ENCODE data around the gene SLC66A1. TPM values are rescaled to one million over a fixed set of nuclear protein-coding genes. Genes with fewer than 3 reads are reported as not detected.
A peak's percentile ranks its signal among the peaks of the same experiment; 100 is the strongest.

SLC66A1 gene
- polyA plus RNA-seq (2013, experiment 1 of 2) = 20.4 TPM
- 21.7 TPM for polyA plus RNA-seq (2013, experiment 2 of 2)

- H2BK15ac ChIP-seq (ENCODE audit: low read depth, poor library complexity, severe bottlenecking) = peak within 1 kb of the TSS; percentile 68
- peak within 1 kb of the TSS; percentile 87 for H4K8ac ChIP-seq (ENCODE audit: low read length)
- H2BK120ac ChIP-seq (ENCODE audit: low read depth, low read length) = peak within 1 kb of the TSS; percentile 77
- peaks cover 43% of the 10 kb centered on the region for H3K4me1 ChIP-seq (ENCODE audit: control insufficient read depth, insufficient read depth, low read depth, low read length)
- no peaks in the 10 kb centered on the region for H3K27me3 ChIP-seq (ENCODE audit: control insufficient read depth in 1 of 2, insufficient read depth in 1 of 2, low read length in 2 of 2)
- peak within 1 kb of the TSS; percentile 41 to 92 for H3K23ac ChIP-seq (ENCODE audit: low read length in 2 of 2)
- peak within 1 kb of the TSS; percentile 95 to 98 for H3K18ac ChIP-seq (ENCODE audit: low read depth in 1 of 2, low read length in 2 of 2)
- H3K4ac ChIP-seq (ENCODE audit: low read depth in 1 of 2, low read length in 2 of 2) = peak within 1 kb of the TSS; percentile 85 to 95
- peak within 1 kb of the TSS; percentile 48 for H3K27ac ChIP-seq (ENCODE audit: low read length, poor library complexity, severe bottlenecking)
- peaks cover 30 to 31% of the 10 kb centered on the region in 2 experiments for H3K36me3 ChIP-seq (ENCODE audit: control insufficient read depth in 1 of 2, insufficient read depth in 2 of 2, low read depth in 1 of 2, low read length in 2 of 2)
- peak within 1 kb of the TSS in 1 of 2 experiments; percentile 90 for H3K14ac ChIP-seq (ENCODE audit: low read length in 2 of 2)
- peak within 1 kb of the TSS in 1 of 2 experiments; percentile 85 for H2BK12ac ChIP-seq (ENCODE audit: low read length in 2 of 2)
- peak within 1 kb of the TSS; percentile 94 for H3K4me2 ChIP-seq (ENCODE audit: low read length, poor library complexity, severe bottlenecking)
- WGBS = 1% methylated on average over 68 of the region's 105 CpGs
- H2AK5ac ChIP-seq (ENCODE audit: low read length, severe bottlenecking) = no peak within 1 kb of the TSS
- H2AFZ ChIP-seq (ENCODE audit: low read depth, low read length) = peak within 1 kb of the TSS; percentile 75
- H3K79me1 ChIP-seq (replicated peaks; ENCODE audit: low read length, poor library complexity, severe bottlenecking) = peaks cover 46% of the 10 kb centered on the region
- peak; percentile 90 for DNase-seq
- H4K91ac ChIP-seq (ENCODE audit: low read length) = peak within 1 kb of the TSS; percentile 93
- H3K9me3 ChIP-seq (ENCODE audit: control insufficient read depth, low read length) = no peaks in the 10 kb centered on the region
- H3K9ac ChIP-seq (ENCODE audit: low read length) = peak within 1 kb of the TSS; percentile 94
- H3K4me3 ChIP-seq (ENCODE audit: insufficient read depth in 1 of 2, low read depth in 1 of 2, low read length in 2 of 2) = peak within 1 kb of the TSS; percentile 87 to 88
- peak within 1 kb of the TSS; percentile 22 for H2BK5ac ChIP-seq (ENCODE audit: low read depth, low read length, poor library complexity, severe bottlenecking)
Observed at GRCh38 chr1:19311931-19312781, at the start of gene SLC66A1, which contains the start of gene AKR7A2. Gene SLC66A1, plus strand, starts transcription at chr1:19312326. Its CDS starts 5,352 bp downstream, at chr1:19317678. Gene AKR7A2, minus strand, starts transcription at chr1:19312144. Its CDS starts 20 bp downstream, at chr1:19312124.

GRCh38 chr1:19262744-19263143 lies 49.4 kb upstream of the SLC66A1 start:
- no peak overlapping the region for H3K4ac ChIP-seq (ENCODE audit: low read depth in 1 of 2, low read length in 2 of 2)
- no peak overlapping the region for H3K23ac ChIP-seq (ENCODE audit: low read length in 2 of 2)
- H3K9me3 ChIP-seq (ENCODE audit: control insufficient read depth, low read length) = no peaks in the 10 kb centered on the region
- H3K27ac ChIP-seq (ENCODE audit: low read length, poor library complexity, severe bottlenecking) = no peak overlapping the region
- H2BK120ac ChIP-seq (ENCODE audit: low read depth, low read length) = no peak overlapping the region
- peaks cover 1% of the 10 kb centered on the region for H3K79me1 ChIP-seq (replicated peaks; ENCODE audit: low read length, poor library complexity, severe bottlenecking)
- H2AFZ ChIP-seq (ENCODE audit: low read depth, low read length) = no peak overlapping the region
- no peak overlapping the region for H3K14ac ChIP-seq (ENCODE audit: low read length in 2 of 2)
- H3K27me3 ChIP-seq (ENCODE audit: control insufficient read depth in 1 of 2, insufficient read depth in 1 of 2, low read length in 2 of 2) = no peaks in the 10 kb centered on the region
- WGBS = 78% methylated on average over 5 of the region's 5 CpGs
- no peak overlapping the region for H4K8ac ChIP-seq (ENCODE audit: low read length)
- no peak overlapping the region for H4K91ac ChIP-seq (ENCODE audit: low read length)
- H3K4me3 ChIP-seq (ENCODE audit: insufficient read depth in 1 of 2, low read depth in 1 of 2, low read length in 2 of 2) = no peak overlapping the region
- peaks cover 7% of the 10 kb centered on the region for H3K4me1 ChIP-seq (ENCODE audit: control insufficient read depth, insufficient read depth, low read depth, low read length)
- no peak overlapping the region for H3K4me2 ChIP-seq (ENCODE audit: low read length, poor library complexity, severe bottlenecking)
- DNase-seq = no peak
- no peak overlapping the region for H2BK12ac ChIP-seq (ENCODE audit: low read length in 2 of 2)
- H2AK5ac ChIP-seq (ENCODE audit: low read length, severe bottlenecking) = no peak overlapping the region
- no peak overlapping the region for H3K18ac ChIP-seq (ENCODE audit: low read depth in 1 of 2, low read length in 2 of 2)
- H2BK15ac ChIP-seq (ENCODE audit: low read depth, poor library complexity, severe bottlenecking) = no peak overlapping the region
- peaks cover 30 to 31% of the 10 kb centered on the region in 2 experiments for H3K36me3 ChIP-seq (ENCODE audit: control insufficient read depth in 1 of 2, insufficient read depth in 2 of 2, low read depth in 1 of 2, low read length in 2 of 2)
- H3K9ac ChIP-seq (ENCODE audit: low read length) = no peak overlapping the region
- H2BK5ac ChIP-seq (ENCODE audit: low read depth, low read length, poor library complexity, severe bottlenecking) = no peak overlapping the region

DNA sequence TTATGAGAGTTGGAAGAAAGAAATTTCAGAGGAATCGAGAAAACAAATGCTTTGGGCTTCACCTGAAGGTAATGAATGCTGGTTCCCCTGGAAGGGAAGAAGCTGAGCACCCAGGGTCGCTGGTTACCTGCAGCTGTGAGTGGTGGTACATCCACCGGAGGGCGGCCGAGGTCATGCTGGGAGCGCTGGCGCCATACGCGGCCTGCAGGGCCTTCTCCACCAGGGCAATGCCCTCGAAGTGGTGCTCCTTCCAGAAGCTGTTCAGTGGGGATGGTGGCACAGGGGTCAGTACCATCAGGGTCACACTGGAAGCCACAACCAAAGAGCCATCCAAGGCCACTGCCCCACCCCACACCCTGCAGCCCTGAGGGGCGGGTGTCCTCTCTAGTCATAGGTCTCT lies 43.7 kb upstream of the SLC66A1 start:
- no peak overlapping the region for H4K8ac ChIP-seq (ENCODE audit: low read length)
- H3K14ac ChIP-seq (ENCODE audit: low read length in 2 of 2) = no peak overlapping the region
- H3K4me1 ChIP-seq (ENCODE audit: control insufficient read depth, insufficient read depth, low read depth, low read length) = no peaks in the 10 kb centered on the region
- H3K23ac ChIP-seq (ENCODE audit: low read length in 2 of 2) = no peak overlapping the region
- H3K9ac ChIP-seq (ENCODE audit: low read length) = no peak overlapping the region
- no peak overlapping the region for H2BK120ac ChIP-seq (ENCODE audit: low read depth, low read length)
- H2BK5ac ChIP-seq (ENCODE audit: low read depth, low read length, poor library complexity, severe bottlenecking) = no peak overlapping the region
- no peak overlapping the region for H3K4ac ChIP-seq (ENCODE audit: low read depth in 1 of 2, low read length in 2 of 2)
- no peak overlapping the region for H2AK5ac ChIP-seq (ENCODE audit: low read length, severe bottlenecking)
- no peaks in the 10 kb centered on the region for H3K27me3 ChIP-seq (ENCODE audit: control insufficient read depth in 1 of 2, insufficient read depth in 1 of 2, low read length in 2 of 2)
- H2BK15ac ChIP-seq (ENCODE audit: low read depth, poor library complexity, severe bottlenecking) = no peak overlapping the region
- no peak overlapping the region for H3K18ac ChIP-seq (ENCODE audit: low read depth in 1 of 2, low read length in 2 of 2)
- no peak overlapping the region for H3K27ac ChIP-seq (ENCODE audit: low read length, poor library complexity, severe bottlenecking)
- H2AFZ ChIP-seq (ENCODE audit: low read depth, low read length) = no peak overlapping the region
- H3K4me3 ChIP-seq (ENCODE audit: insufficient read depth in 1 of 2, low read depth in 1 of 2, low read length in 2 of 2) = no peak overlapping the region
- WGBS = 85% methylated on average over 11 of the region's 11 CpGs
- no peak for DNase-seq
- H3K36me3 ChIP-seq (ENCODE audit: control insufficient read depth in 1 of 2, insufficient read depth in 2 of 2, low read depth in 1 of 2, low read length in 2 of 2) = peaks cover 2 to 13% of the 10 kb centered on the region in 2 experiments
- no peak overlapping the region for H4K91ac ChIP-seq (ENCODE audit: low read length)
- H3K9me3 ChIP-seq (ENCODE audit: control insufficient read depth, low read length) = no peaks in the 10 kb centered on the region
- no peak overlapping the region for H3K4me2 ChIP-seq (ENCODE audit: low read length, poor library complexity, severe bottlenecking)
- no peak overlapping the region for H2BK12ac ChIP-seq (ENCODE audit: low read length in 2 of 2)
- H3K79me1 ChIP-seq (replicated peaks; ENCODE audit: low read length, poor library complexity, severe bottlenecking) = no peaks in the 10 kb centered on the region

Data from mesenchymal stem cell (in vitro differentiated cells and primary cell).